Measurements from ENCODE around the gene BCCIP. TPM values are rescaled to one million over a fixed set of nuclear protein-coding genes. Genes with fewer than 3 reads are reported as not detected.

BCCIP gene
- total RNA-seq, 1 experiment from 2014 or later = 159 TPM

DNA sequence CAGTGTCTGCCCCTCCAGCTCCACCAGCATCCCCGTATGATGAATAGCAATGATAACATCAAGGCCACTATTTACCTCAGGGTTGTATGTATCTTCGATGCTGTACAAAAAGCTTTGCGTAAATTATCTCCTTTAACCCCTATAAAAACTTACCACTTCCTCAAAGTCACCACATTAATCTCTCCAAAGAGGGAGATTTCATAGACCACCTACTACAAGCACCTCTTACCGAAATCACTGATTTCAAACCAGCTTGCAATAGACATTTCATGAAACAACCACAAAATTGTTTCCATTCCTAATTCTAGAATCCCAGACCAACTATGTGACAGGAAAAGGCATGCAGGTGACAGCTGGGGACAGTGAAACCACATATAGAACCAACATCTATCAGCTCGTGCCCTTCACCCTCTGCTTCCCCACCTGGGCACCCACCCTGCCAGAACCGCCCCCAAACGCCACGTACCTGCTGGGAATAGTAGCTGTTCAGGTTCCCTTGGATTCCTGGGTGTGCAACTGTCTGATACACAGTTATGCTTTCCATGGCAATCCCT lies 27.6 kb upstream of the BCCIP start:
- no peak for TF ChIP-seq SRF (IDR thresholded peaks at IDR 0.05; ENCODE audit: low read depth)
- TF ChIP-seq, protein P1, sequence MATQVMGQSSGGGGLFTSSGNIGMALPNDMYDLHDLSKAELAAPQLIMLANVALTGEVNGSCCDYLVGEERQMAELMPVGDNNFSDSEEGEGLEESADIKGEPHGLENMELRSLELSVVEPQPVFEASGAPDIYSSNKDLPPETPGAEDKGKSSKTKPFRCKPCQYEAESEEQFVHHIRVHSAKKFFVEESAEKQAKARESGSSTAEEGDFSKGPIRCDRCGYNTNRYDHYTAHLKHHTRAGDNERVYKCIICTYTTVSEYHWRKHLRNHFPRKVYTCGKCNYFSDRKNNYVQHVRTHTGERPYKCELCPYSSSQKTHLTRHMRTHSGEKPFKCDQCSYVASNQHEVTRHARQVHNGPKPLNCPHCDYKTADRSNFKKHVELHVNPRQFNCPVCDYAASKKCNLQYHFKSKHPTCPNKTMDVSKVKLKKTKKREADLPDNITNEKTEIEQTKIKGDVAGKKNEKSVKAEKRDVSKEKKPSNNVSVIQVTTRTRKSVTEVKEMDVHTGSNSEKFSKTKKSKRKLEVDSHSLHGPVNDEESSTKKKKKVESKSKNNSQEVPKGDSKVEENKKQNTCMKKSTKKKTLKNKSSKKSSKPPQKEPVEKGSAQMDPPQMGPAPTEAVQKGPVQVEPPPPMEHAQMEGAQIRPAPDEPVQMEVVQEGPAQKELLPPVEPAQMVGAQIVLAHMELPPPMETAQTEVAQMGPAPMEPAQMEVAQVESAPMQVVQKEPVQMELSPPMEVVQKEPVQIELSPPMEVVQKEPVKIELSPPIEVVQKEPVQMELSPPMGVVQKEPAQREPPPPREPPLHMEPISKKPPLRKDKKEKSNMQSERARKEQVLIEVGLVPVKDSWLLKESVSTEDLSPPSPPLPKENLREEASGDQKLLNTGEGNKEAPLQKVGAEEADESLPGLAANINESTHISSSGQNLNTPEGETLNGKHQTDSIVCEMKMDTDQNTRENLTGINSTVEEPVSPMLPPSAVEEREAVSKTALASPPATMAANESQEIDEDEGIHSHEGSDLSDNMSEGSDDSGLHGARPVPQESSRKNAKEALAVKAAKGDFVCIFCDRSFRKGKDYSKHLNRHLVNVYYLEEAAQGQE (IDR thresholded peaks at IDR 0.05; ENCODE audit: low read depth) = no peak
- no peak for TF ChIP-seq RAD21 (IDR thresholded peaks at IDR 0.05; ENCODE audit: low read depth)
- no peak for TF ChIP-seq POLR2A (IDR thresholded peaks at IDR 0.05; ENCODE audit: borderline replicate concordance, extremely low read depth, insufficient read depth, insufficient read length)
- no peak for TF ChIP-seq SP1 (IDR thresholded peaks at IDR 0.05; ENCODE audit: low read depth)
- no peak for TF ChIP-seq ATF3 (IDR thresholded peaks at IDR 0.05)
- no peak for TF ChIP-seq MAX (IDR thresholded peaks at IDR 0.05)
- no peak for TF ChIP-seq CEBPB (IDR thresholded peaks at IDR 0.05; ENCODE audit: low read depth)
- TF ChIP-seq TCF7L2 (IDR thresholded peaks at IDR 0.05; ENCODE audit: borderline replicate concordance, extremely low read depth, insufficient read depth, insufficient read length) = no peak
- TF ChIP-seq POLR2AphosphoS5 (IDR thresholded peaks at IDR 0.05; ENCODE audit: low read depth, low read length) = no peak
- TF ChIP-seq ZFX (IDR thresholded peaks at IDR 0.05) = no peak
- no peak for TF ChIP-seq FOSL1 (IDR thresholded peaks at IDR 0.05; ENCODE audit: low read depth)
- TF ChIP-seq JUND (IDR thresholded peaks at IDR 0.05) = no peak
- TF ChIP-seq EZH2 (IDR thresholded peaks at IDR 0.05) = no peak
- TF ChIP-seq ZBTB33 (IDR thresholded peaks at IDR 0.05; ENCODE audit: extremely low read depth, insufficient replicate concordance, low read length) = no peak
- no peak for TF ChIP-seq SIN3A (IDR thresholded peaks at IDR 0.05; ENCODE audit: low read depth)
- no peak for TF ChIP-seq EZH2phosphoT487 (IDR thresholded peaks at IDR 0.05; ENCODE audit: borderline replicate concordance)
- no peak for TF ChIP-seq ELF1 (IDR thresholded peaks at IDR 0.05; ENCODE audit: borderline replicate concordance, low read depth)
- TF ChIP-seq CTCF (IDR thresholded peaks at IDR 0.05 in 2 of 3, conservative IDR thresholded peaks at IDR 0.05 in 1 of 3; ENCODE audit: borderline replicate concordance in 1 of 3, insufficient read depth in 1 of 3, low read depth in 2 of 3, low read length in 2 of 3) = no peak
- Histone ChIP-seq H4K20me1 (ENCODE audit: insufficient read depth) (no peaks in the 10 kb centered on the region), H3K36me3 (ENCODE audit: control insufficient read depth in 1 of 2, insufficient read depth in 2 of 2, low read length in 2 of 2) (peaks cover 0 to 10% of the 10 kb centered on the region in 2 experiments; a peak in 2 of 4 replicates), H2AFZ (ENCODE audit: low read depth, low read length, poor library complexity, severe bottlenecking) (no peak overlapping the region), H3K27ac (ENCODE audit: low read depth, low read length) (no peak overlapping the region), H3K9ac (ENCODE audit: low read length) (no peak overlapping the region), H3K4me3 (replicated peaks in 1 of 2; ENCODE audit: low read depth in 1 of 2, low read length in 2 of 2) (no peak overlapping the region), H3K27me3 (ENCODE audit: insufficient read depth, low read length) (no peaks in the 10 kb centered on the region), H3K4me1 (ENCODE audit: control insufficient read depth in 1 of 2, insufficient read depth in 2 of 2, low read length in 2 of 2) (no peaks in the 10 kb centered on the region), H3K4me2 (ENCODE audit: low read length) (no peak overlapping the region), H3K9me2 (ENCODE audit: insufficient read depth) (no peaks in the 10 kb centered on the region), H3K9me3 (ENCODE audit: control insufficient read depth in 1 of 2, insufficient read depth in 1 of 2, low read depth in 1 of 2, low read length in 2 of 2) (no peaks in the 10 kb centered on the region), H3K79me2 (ENCODE audit: insufficient read depth, low read length) (no peaks in the 10 kb centered on the region)
- ChIA-PET POLR2A (interaction anchor here (1.4 kb wide), 1 partner anchor 10 kb away, joined by 4 read pairs; no protein-coding TSS in a partner anchor), CTCF (no interaction called here), RAD21 (ENCODE audit: low non-redundant PET in 1 of 2, low total read pairs in 2 of 2, uncharacterized antibody in 2 of 2, unreplicated experiment in 2 of 2) (no interaction called here)
- intact Hi-C loops (cut with micrococcal nuclease) = no loop called here
- no peak for ATAC-seq
- DNase-seq (ENCODE audit: low read depth, low spot score) = no peak
- no TSS peak for BruUV-seq (replicated peaks)

Data from HCT116 (cell line).